Bronchial epithelial cell (primary cell): ENCODE measurements around the gene C9orf153. TPM values are rescaled to one million over a fixed set of nuclear protein-coding genes. Genes with fewer than 3 reads are reported as not detected.

Experiments
- DNase-seq: peaks from one replicate; pipeline ENCODE4 v3.0.0-alpha.2; 2010; ENCODE audit warnings: low read depth
- FAIRE-seq: peaks from 2 replicates; lab custom pipeline; 2011; peaks lifted over from hg19 to GRCh38; lab: Jason Lieb, UNC
- H3K27me3 ChIP-seq: 2 replicates; pipeline ENCODE4 v1.5.1; 2011; ENCODE audit warnings: low read length; ENCODE audit not compliant: control insufficient read depth, insufficient read depth
- H3K36me3 ChIP-seq: 2 replicates; pipeline ENCODE4 v1.5.1; 2011; ENCODE audit warnings: low read length; ENCODE audit not compliant: control insufficient read depth, insufficient read depth
- H3K4me3 ChIP-seq: 2 replicates; pipeline ENCODE4 v1.5.1; 2011; ENCODE audit warnings: mild to moderate bottlenecking, low read depth, low read length, control low read depth
- CTCF ChIP-seq: IDR thresholded peaks from 2 replicates; pipeline ENCODE4 v1.5.1; 2011; ENCODE audit warnings: mild to moderate bottlenecking, moderate library complexity, low read length, control low read depth, inconsistent platforms; ENCODE audit not compliant: insufficient read depth, severe bottlenecking
- total RNA-seq: library from RNA; depleted of rRNA; stranded (reverse); fragments of >200 nt; gene quantifications from 2 replicates; pipeline ENCODE4 v1.2.1, GENCODE V29; 2014

C9orf153 gene
- total RNA-seq, 1 donor from 2014 or later = 0.26 TPM

- Histone ChIP-seq H3K36me3 (no peaks in the 10 kb centered on the region), H3K27me3 (no peaks in the 10 kb centered on the region), H3K4me3 (no peak overlapping the region)
- TF ChIP-seq CTCF = no peak
- FAIRE-seq = no peak
- no peak for DNase-seq
Measured at GRCh38 chr9:86175223-86175622, 84.2 kb downstream of the C9orf153 start.

Other genes starting within 250 kb of the C9orf153 start
- gene GOLM1, start 160.1 kb downstream of the C9orf153 start, total RNA-seq = 21.6 and 21.8 TPM in 2 replicates
- 20.9 and 21.3 TPM in 2 replicates for gene ISCA1, start 22.9 kb upstream of the C9orf153 start, total RNA-seq
- 24.7 and 52.4 TPM in 2 replicates for gene TUT7, start 94.8 kb upstream of the C9orf153 start, total RNA-seq